Ramos (cell line): Measurements from ENCODE around the gene PGAP1.

Experiments
- in situ Hi-C: fragments of 300-500 bp; cut with MboI; formaldehyde crosslinking; loops from one replicate; pipeline ENCODE4 v1.14.3; 2022; ENCODE audit warnings: low sequenced_read_pairs; ENCODE audit not compliant: unreplicated experiment

PGAP1 gene

GRCh38 chr2:196900843-196901242 is 25.7 kb downstream of the PGAP1 start:
- in situ Hi-C loops = no loop called here

DNA sequence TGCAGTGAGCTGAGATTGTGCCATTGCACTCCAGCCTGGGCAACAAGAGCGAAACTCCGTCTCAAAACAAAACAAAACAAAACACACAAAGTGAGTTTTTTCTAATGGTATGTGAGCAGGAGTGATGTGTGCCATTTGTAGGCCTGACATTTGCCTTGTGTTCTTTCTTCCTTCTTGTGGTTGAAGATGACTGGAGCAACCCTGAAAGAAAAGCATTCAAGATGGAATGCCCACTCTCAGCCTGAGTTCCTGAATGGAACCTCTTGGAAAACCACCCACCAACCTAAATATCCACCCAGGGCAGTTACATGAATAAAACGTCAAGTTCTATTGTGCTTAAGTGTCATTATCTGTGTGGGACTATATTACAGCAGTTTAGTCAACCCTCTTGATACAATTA is 26.5 kb downstream of the PGAP1 start:
- in situ Hi-C loops = no loop called here

- in situ Hi-C loops = no loop called here
Measured at GRCh38 chr2:196891136-196891535, 35.4 kb downstream of the PGAP1 start.

GRCh38 chr2:196887431-196887830 is 39.1 kb downstream of the PGAP1 start:
- in situ Hi-C loops = no loop called here

DNA sequence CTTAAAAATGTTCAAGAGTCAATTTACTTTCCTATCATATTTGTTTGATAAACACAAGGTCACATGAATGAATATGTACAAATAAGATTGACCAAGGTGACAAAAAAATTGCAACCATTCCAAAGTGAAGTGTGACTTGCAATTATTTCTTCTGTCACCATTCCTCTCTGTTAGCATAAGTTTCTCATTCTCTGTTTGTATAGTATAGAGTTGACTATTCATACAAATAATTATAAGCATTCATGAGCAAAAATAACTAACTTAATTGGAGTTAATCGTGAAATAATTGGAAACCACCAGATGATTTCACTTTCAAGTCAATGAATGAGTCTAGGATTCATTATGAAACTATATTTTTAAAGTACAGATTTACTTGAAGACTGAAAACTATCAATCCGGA is 42.1 kb downstream of the PGAP1 start:
- in situ Hi-C loops = no loop called here

- in situ Hi-C loops = no loop called here
Measured at GRCh38 chr2:196876364-196876763, 50.1 kb downstream of the PGAP1 start.

DNA sequence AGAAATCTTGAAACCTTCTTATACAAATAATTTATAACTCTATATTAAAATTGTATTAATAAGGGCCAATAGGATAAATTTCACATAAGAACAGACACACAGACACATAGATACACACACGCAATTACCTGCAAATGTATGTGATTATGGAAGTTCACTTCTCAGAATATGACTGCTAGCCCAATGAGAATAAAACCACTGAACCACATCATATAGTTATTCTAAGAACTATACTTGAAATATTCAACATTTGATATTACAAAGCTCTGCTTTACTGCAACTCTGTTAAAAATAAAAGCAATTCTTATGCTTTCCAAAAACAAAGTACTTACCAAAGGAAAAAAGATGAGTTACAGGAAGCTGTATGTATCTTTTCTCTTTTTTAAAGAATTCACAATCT is 51.1 kb downstream of the PGAP1 start:
- in situ Hi-C loops = no loop called here

DNA sequence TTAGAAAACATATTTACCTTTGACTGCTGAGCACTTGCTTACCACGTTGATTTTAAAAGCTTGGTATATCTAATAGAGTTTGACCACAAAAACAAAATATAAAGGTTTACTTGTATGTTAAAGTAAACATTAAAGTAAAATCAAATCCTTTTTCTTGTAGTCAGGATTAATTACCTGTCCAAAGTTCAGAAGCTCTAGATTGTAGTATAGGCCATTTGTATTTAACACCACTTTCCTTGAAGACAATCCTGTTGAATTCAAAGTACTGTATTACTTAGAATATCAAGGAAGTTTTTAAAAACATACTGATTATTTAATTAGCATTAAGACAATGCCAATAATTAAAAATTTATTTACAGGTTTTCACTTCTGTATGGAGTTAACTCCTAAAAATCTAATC is 53.0 kb downstream of the PGAP1 start:
- in situ Hi-C loops = no loop called here

GRCh38 chr2:196854629-196855028 is 71.9 kb downstream of the PGAP1 start:
- in situ Hi-C loops = no loop called here

GRCh38 chr2:196853301-196854087 is 73.0 kb downstream of the PGAP1 start:
- in situ Hi-C loops = no loop called here

DNA sequence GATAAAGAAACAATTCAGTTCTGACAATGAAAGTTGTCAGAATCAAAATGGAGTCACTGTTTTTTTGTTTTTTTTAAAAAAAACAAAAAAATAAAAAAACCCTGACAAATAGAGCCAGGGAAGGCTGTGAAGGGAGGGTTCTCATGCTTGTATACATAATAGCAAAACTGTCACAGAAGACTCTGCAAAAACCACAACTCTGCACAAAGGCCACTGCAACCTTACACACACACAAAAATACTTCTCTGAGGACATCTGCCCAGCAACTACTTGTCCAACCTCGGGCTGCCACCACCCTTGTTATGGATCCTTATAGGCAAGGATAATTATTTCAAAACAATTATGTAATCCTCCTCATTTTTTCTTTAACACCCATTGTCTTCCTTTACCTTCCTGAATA is 75.4 kb downstream of the PGAP1 start:
- in situ Hi-C loops = no loop called here

- in situ Hi-C loops = no loop called here
Measured at GRCh38 chr2:196849895-196850294, 76.6 kb downstream of the PGAP1 start.

DNA sequence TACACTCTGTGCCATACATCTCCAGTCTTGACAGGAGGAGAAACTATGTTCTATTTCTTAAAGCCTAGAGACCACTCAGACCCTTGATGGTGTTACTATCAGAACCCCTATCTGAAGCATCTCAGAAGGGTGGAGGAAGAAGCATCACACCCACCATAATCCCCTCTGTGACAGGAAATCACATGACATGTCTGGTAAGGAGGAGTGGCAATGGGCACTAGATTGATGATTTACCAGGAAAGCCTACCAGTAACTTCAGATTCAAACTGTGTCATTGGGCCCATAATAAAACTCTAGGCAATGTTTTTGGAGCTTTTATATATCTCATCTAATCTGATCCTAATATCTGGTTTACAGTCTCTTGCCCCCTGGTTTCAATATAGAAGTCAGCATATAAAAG is 80.2 kb downstream of the PGAP1 start:
- in situ Hi-C loops = no loop called here

- in situ Hi-C loops = no loop called here
Measured at GRCh38 chr2:196845371-196845770, 81.1 kb downstream of the PGAP1 start.

- in situ Hi-C loops = no loop called here
Measured at GRCh38 chr2:196840171-196840570, 86.3 kb downstream of the PGAP1 start.

- in situ Hi-C loops = no loop called here
Measured at GRCh38 chr2:196839574-196839973, 86.9 kb downstream of the PGAP1 start.

DNA sequence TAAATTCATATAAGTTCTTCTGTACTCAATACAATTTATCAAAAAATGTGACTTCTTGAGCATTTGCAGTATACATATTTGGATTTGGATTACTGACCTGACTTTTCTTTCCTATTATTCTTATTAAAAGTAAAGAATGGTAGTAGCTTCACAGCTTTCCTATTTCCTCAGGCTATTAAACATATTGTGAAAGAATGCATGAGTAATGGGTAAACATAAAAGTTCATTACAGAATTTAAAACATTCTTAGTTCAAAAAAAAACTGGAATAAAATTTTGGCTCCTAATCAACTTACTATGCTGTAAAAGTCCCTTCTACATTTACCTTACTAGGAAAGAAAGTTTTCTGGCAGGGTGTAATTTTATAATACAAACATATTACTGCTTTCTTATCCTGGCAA is 90.1 kb downstream of the PGAP1 start:
- in situ Hi-C loops = no loop called here

DNA sequence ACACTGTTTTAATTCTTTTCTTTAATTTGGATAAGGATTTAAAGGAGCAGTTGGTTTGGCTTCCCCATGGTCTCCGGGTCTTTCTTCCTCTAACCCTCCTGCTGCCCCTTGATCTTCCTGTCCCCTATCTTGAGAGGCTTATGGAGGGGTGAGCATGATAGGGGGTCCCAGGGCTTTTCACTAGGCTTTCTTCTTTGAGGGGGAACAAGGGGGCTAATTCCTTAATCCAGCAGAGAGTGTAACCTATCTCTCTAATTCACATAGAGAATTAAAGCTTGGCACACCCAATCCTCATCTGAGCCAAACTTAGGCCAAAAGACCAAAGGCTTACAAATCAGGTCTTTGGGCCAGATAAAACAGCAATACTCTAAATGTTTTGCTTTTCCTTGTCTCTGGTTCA is 95.8 kb downstream of the PGAP1 start:
- in situ Hi-C loops = no loop called here

- in situ Hi-C loops = no loop called here
Measured at GRCh38 chr2:196827356-196827755, 99.2 kb downstream of the PGAP1 start.

DNA sequence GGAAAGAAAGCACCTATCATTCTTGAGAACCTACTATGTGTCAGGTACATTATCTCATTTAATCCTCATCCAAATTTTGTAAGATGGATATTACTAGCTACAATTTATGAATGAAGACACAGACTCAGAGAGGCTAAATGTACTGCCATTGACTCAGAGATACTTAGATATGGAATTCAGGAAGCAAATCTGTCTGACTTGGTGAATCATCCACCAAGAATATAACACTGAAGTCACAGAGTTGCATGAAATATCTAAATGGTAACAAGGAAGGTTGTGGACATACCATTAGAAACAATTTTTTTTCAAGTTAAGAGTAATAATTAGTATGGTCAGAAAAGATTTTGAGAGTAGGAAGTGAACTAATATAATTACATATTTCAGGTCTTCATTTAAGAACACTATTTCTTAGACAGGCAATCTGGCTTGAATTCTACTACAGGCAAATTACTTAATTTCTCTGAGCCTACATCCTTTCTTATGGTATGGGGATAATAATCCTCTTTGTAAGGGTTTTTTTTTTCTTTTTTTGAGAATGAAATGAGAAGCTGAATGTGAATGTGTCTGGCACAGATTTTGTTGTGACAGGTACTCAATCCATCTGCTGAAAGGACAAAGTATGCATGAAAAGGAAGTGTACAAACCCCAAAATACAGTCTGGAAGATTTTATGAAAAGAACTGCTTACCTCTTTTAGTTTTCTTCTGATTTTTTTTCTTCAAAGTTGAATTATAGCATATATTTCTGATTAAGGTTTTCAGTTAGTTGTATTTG is 102.6 kb downstream of the PGAP1 start:
- in situ Hi-C loops = no loop called here

DNA sequence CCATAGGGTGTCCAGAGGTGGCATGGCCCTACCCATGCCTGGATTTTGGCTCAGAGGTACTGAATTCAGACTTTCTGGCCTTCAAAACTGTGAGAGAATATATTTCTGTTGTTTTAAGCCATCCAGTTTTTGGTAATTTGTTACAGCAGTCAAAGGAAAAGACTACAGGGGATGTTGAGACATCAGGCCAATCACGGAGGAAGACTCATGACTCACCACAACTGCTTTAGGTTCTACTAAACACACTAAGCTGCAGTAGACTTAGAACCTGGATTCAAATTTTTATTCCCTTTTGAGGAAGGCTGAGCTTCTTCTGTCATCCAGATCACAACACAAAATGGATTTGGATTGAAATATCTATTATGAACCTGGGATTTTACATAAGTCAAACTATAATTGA is 105.3 kb downstream of the PGAP1 start:
- in situ Hi-C loops = no loop called here

- in situ Hi-C loops = no loop called here
Measured at GRCh38 chr2:196809260-196809659, 117.2 kb downstream of the PGAP1 start, which contains the start of gene C2orf66. C2orf66 (minus strand) TSS chr2:196809355; CDS start chr2:196809336, 19 bp downstream.
